ENCODE data around the gene MRRF.
"Not testable (repeated sequence)": the region's sequence is repeated elsewhere in the genome, so short reads cannot be mapped to it uniquely, and the experiment has no call there.

DNA sequence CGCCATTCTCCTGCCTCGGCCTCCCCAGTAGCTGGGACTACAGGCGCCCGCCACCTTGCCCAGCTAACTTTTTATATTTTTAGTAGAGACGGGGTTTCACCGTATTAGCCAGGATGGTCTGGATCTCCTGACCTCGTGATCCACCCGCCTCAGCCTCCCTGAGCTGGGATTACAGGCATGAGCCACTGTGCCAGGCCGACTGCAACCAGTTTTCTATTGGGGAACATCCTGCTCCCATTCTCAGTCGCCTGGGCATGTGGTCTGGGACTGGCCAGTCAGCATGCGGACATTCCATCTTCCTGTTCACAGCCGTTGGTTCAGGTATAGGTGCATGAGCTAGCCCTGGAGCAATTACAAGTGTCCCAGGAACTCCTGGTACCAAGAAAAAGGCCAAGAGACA, 98.4 kb downstream of the MRRF start:
- TF ChIP-seq CTCF (IDR thresholded peaks at IDR 0.05 in 4 of 5, conservative IDR thresholded peaks at IDR 0.05 in 1 of 5); POLR2A (IDR thresholded peaks at IDR 0.05): not testable (repeated sequence)
